Neural cell (in vitro differentiated cells): ENCODE data around the gene KHSRP. TPM values are rescaled to one million over a fixed set of nuclear protein-coding genes. Genes with fewer than 3 reads are reported as not detected.
A peak's percentile ranks its signal among the peaks of the same experiment; 100 is the strongest.

Experiments used
- H2AFZ ChIP-seq: fragments of 200-600, 300-800 bp; sonication (generic), shearing (Covaris generic); 2 replicates; pipeline ENCODE4 v1.6.0; 2014; ENCODE audit warnings: low read depth, mild to moderate bottlenecking, antibody characterized with exemption, low read length, moderate library complexity
- H3F3A ChIP-seq: fragments of 200-600 bp; shearing (Covaris generic); 2 replicates; pipeline ENCODE4 v1.6.1; 2016; ENCODE audit warnings: mild to moderate bottlenecking, moderate library complexity, mixed read lengths, antibody characterized with exemption, low read length; ENCODE audit not compliant: insufficient read depth, poor library complexity, severe bottlenecking
- H3K27ac ChIP-seq: fragments of 200-600, 300-800 bp; sonication (generic), shearing (Covaris generic); 2 replicates; pipeline ENCODE4 v1.5.1; 2014; ENCODE audit warnings: mild to moderate bottlenecking, low read length, moderate library complexity
- H3K27me3 ChIP-seq: fragments of 300-800, 200-600 bp; sonication (generic), shearing (Covaris generic); 2 replicates; pipeline ENCODE4 v1.6.0; 2014; ENCODE audit warnings: mild to moderate bottlenecking, low read depth, low read length, moderate library complexity; ENCODE audit not compliant: insufficient read depth
- H3K36me3 ChIP-seq: fragments of 300-800, 200-600 bp; sonication (generic), shearing (Covaris generic); 2 replicates; pipeline ENCODE4 v1.5.1; 2014; ENCODE audit warnings: mild to moderate bottlenecking, antibody characterized with exemption, low read length, moderate library complexity; ENCODE audit not compliant: insufficient read depth
- H3K4me2 ChIP-seq: fragments of 300-800, 200-600 bp; sonication (generic), shearing (Covaris generic); 2 replicates; pipeline ENCODE4 v1.6.0; 2014; ENCODE audit warnings: mild to moderate bottlenecking, low read length
- H3K4me3 ChIP-seq: fragments of 300-800, 200-600 bp; sonication (generic), shearing (Covaris generic); 2 replicates; pipeline ENCODE4 v1.5.1; 2014; ENCODE audit warnings: mild to moderate bottlenecking, low read length, moderate library complexity
- H3K79me2 ChIP-seq: fragments of 200-600 bp; shearing (Covaris generic); replicated peaks from 2 replicates; pipeline ENCODE4 v1.6.0; 2014; ENCODE audit warnings: mild to moderate bottlenecking, low read length, moderate library complexity; ENCODE audit not compliant: insufficient read depth
- H3K9ac ChIP-seq: fragments of 300-800, 200-600 bp; sonication (generic), shearing (Covaris generic); 2 replicates; pipeline ENCODE4 v1.6.1; 2016; ENCODE audit warnings: mild to moderate bottlenecking, low read length, mixed read lengths
- H3K9me2 ChIP-seq: fragments of 200-600 bp; shearing (Covaris generic); 2 replicates; pipeline ENCODE4 v1.6.1; 2016; ENCODE audit warnings: mild to moderate bottlenecking, low read length, mixed read lengths; ENCODE audit not compliant: insufficient read depth
- H3K9me3 ChIP-seq: fragments of 200-600, 300-800 bp; sonication (generic), shearing (Covaris generic); 2 replicates; pipeline ENCODE4 v1.6.1; 2016; ENCODE audit warnings: mild to moderate bottlenecking, mixed run types, low read length, moderate library complexity, mixed read lengths
- H4K20me1 ChIP-seq: fragments of 200-600 bp; shearing (Covaris generic); 2 replicates; pipeline ENCODE4 v1.6.1; 2016; ENCODE audit warnings: mild to moderate bottlenecking, mixed run types; ENCODE audit not compliant: insufficient read depth
- CTCF ChIP-seq: fragments of 450-650 bp; IDR thresholded peaks from 2 replicates; pipeline ENCODE4 v1.5.1; 2014; ENCODE audit warnings: antibody characterized with exemption, mild to moderate bottlenecking, moderate library complexity; ENCODE audit not compliant: poor library complexity, severe bottlenecking
- EP300 ChIP-seq: fragments of 450-650 bp; conservative IDR thresholded peaks from 2 replicates; pipeline ENCODE4 v1.6.1; 2014; ENCODE audit warnings: antibody characterized with exemption, mild to moderate bottlenecking, moderate library complexity; ENCODE audit not compliant: poor library complexity, severe bottlenecking
- EZH2 ChIP-seq: fragments of 200-600, 300-800 bp; shearing (Covaris generic), sonication (generic); IDR thresholded peaks from 2 replicates; pipeline ENCODE4 v1.6.1; 2014; ENCODE audit warnings: antibody characterized with exemption, low read length, borderline replicate concordance, mild to moderate bottlenecking; ENCODE audit not compliant: insufficient read depth, poor library complexity, severe bottlenecking
- MXI1 ChIP-seq: fragments of 450-650 bp; conservative IDR thresholded peaks from 2 replicates; pipeline ENCODE4 v1.6.1; 2014; ENCODE audit warnings: antibody characterized with exemption, mild to moderate bottlenecking; ENCODE audit not compliant: poor library complexity, severe bottlenecking
- POLR2AphosphoS5 ChIP-seq: IDR thresholded peaks from 2 replicates; pipeline ENCODE4 v1.6.1; 2012
- RAD21 ChIP-seq: fragments of 450-650 bp; conservative IDR thresholded peaks from 2 replicates; pipeline ENCODE4 v1.6.1; 2014; ENCODE audit warnings: antibody characterized with exemption, mild to moderate bottlenecking, moderate library complexity
- REST ChIP-seq: IDR thresholded peaks from 2 replicates; pipeline ENCODE4 v1.6.1; 2012; ENCODE audit warnings: borderline replicate concordance
- SMC3 ChIP-seq: fragments of 450-650 bp; conservative IDR thresholded peaks from 2 replicates; pipeline ENCODE4 v1.6.1; 2014; ENCODE audit warnings: antibody characterized with exemption, mild to moderate bottlenecking, moderate library complexity; ENCODE audit not compliant: poor library complexity
- TAF1 ChIP-seq: IDR thresholded peaks from 2 replicates; pipeline ENCODE4 v1.6.1; 2012; ENCODE audit warnings: low read depth
- polyA plus RNA-seq: library from polyadenylated mRNA; depleted of rRNA; stranded (reverse); fragments of >200 nt; gene quantifications from 2 replicates; pipeline ENCODE4 v1.2.3, GENCODE V29; 2014

The KHSRP gene
- polyA plus RNA-seq, 1 donor from 2014 or later: 33.3 TPM

- no peaks in the 10 kb centered on the region for H3F3A ChIP-seq
- H3K4me3 ChIP-seq: no peak overlapping the region
- TF ChIP-seq POLR2AphosphoS5 (no peak), REST (no peak), MXI1 (no peak), CTCF (no peak), EP300 (no peak), RAD21 (no peak)
- H3K4me2 ChIP-seq: no peak overlapping the region
- no peaks in the 10 kb centered on the region for H3K79me2 ChIP-seq
- peaks cover under 1% of the 10 kb centered on the region for H3K9me3 ChIP-seq
- H2AFZ ChIP-seq: no peak overlapping the region
- H3K27me3 ChIP-seq: no peaks in the 10 kb centered on the region
- no peak overlapping the region for H3K9ac ChIP-seq
- H3K36me3 ChIP-seq: peaks cover 4% of the 10 kb centered on the region
- no peaks in the 10 kb centered on the region for H4K20me1 ChIP-seq
- H3K9me2 ChIP-seq: no peaks in the 10 kb centered on the region
- H3K27ac ChIP-seq: no peak overlapping the region
Measured at GRCh38 chr19:6374711-6375410, 49.8 kb downstream of the KHSRP start.

GRCh38 chr19:6374161-6374709, 50.4 kb downstream of the KHSRP start:
- peak overlapping the region; percentile 78 for H3K4me3 ChIP-seq
- no peak overlapping the region for H3K27ac ChIP-seq
- H2AFZ ChIP-seq: no peak overlapping the region
- TF ChIP-seq REST (no peak), EZH2 (no peak), SMC3 (no peak), MXI1 (no peak), TAF1 (no peak)
- no peaks in the 10 kb centered on the region for H3K27me3 ChIP-seq
- H3K9me2 ChIP-seq: no peaks in the 10 kb centered on the region
- no peaks in the 10 kb centered on the region for H3F3A ChIP-seq
- H3K9me3 ChIP-seq: no peaks in the 10 kb centered on the region
- H4K20me1 ChIP-seq: no peaks in the 10 kb centered on the region
- no peaks in the 10 kb centered on the region for H3K79me2 ChIP-seq
- H3K36me3 ChIP-seq: no peaks in the 10 kb centered on the region
- H3K4me2 ChIP-seq: peak overlapping the region; percentile 73
- H3K9ac ChIP-seq: peak overlapping the region; percentile 94
